ENCODE measurements around the gene XPOT. TPM values are rescaled to one million over a fixed set of nuclear protein-coding genes. Genes with fewer than 3 reads are reported as not detected.

Gene XPOT
- total and polyA plus RNA-seq, 8 donors: 47.5 to 98.2 (median 54.9) TPM

Other genes with a start within 250 kb of the XPOT start
- 1 to 10 TPM; 3.7 to 7.8 TPM for gene KICS2, start 182.1 kb upstream of the XPOT start, total RNA-seq
- 1 to 10 TPM; 3.7 to 4.8 (median 4.2) TPM for gene KICS2, start 182.1 kb upstream of the XPOT start, polyA plus RNA-seq (ENCODE audit: insufficient read length in 6 of 6)
- not detected for gene C12orf56, start 13.6 kb upstream of the XPOT start, total RNA-seq
- gene C12orf56, start 13.6 kb upstream of the XPOT start, polyA plus RNA-seq (ENCODE audit: insufficient read length in 6 of 6): under 1 TPM in 5 of 6 donors, not detected in 1; 0.08 to 0.31 (median 0.20) TPM
- 10 to 100 TPM; 17.8 to 28.4 TPM for gene TBK1, start 47.7 kb downstream of the XPOT start, total RNA-seq
- gene TBK1, start 47.7 kb downstream of the XPOT start, polyA plus RNA-seq (ENCODE audit: insufficient read length in 6 of 6): 10 to 100 TPM; 21.8 to 30.4 (median 26.1) TPM
- gene RASSF3, start 206.1 kb downstream of the XPOT start, total RNA-seq: 10 to 100 TPM; 74.5 to 90.2 TPM
- gene RASSF3, start 206.1 kb downstream of the XPOT start, polyA plus RNA-seq (ENCODE audit: insufficient read length in 6 of 6): 10 to 100 TPM; 30.3 to 38.0 (median 33.5) TPM

Data from left lung (tissue), 8 donors.